DND-41 (cell line): ENCODE results near the gene DNAJC7.

Experiments used
- CTCF ChIP-seq: IDR thresholded peaks from 2 replicates; pipeline ENCODE4 v1.5.1; 2012; ENCODE audit warnings: borderline replicate concordance, low read length, moderate library complexity, mild to moderate bottlenecking; ENCODE audit not compliant: poor library complexity, severe bottlenecking; ENCODE audit errors: extremely low read depth
- EZH2 ChIP-seq: IDR thresholded peaks from 3 replicates; pipeline ENCODE4 v1.6.1; 2012; ENCODE audit warnings: borderline replicate concordance, low read depth, mild to moderate bottlenecking, moderate library complexity, low read length, inconsistent platforms; ENCODE audit not compliant: severe bottlenecking

DNA sequence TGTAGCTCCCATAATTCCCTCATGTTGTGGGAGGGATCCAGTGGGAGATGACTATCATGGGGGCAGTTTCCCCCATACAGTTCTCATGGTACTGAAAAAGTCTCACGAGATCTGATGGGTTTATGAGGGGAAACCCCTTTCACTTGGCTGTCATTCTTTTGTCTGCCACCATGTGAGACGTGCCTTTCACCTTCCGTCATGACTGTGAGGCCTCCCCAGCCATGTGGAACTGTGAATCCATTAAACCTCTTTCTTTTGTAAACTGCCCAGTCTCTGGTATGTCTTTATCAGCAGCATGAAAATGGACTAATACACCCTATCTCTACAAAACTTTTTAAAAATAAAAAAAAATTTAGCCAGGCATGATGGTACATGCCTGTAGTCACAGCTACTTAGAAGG is 39.4 kb upstream of the DNAJC7 start:
- TF ChIP-seq CTCF (no peak), EZH2 (no peak)
